Ishikawa (cell line): ENCODE results near the gene KDM4B.

ENCODE experiments used
- EP300 ChIP-seq: IDR thresholded peaks from 2 replicates; pipeline ENCODE4 v1.6.1; 2012; ENCODE audit warnings: borderline replicate concordance
- TF ChIP-seq, protein P1 (sequence below): IDR thresholded peaks from 2 replicates; pipeline ENCODE4 v1.6.1; 2012; ENCODE audit warnings: low read depth, mild to moderate bottlenecking

DNA sequence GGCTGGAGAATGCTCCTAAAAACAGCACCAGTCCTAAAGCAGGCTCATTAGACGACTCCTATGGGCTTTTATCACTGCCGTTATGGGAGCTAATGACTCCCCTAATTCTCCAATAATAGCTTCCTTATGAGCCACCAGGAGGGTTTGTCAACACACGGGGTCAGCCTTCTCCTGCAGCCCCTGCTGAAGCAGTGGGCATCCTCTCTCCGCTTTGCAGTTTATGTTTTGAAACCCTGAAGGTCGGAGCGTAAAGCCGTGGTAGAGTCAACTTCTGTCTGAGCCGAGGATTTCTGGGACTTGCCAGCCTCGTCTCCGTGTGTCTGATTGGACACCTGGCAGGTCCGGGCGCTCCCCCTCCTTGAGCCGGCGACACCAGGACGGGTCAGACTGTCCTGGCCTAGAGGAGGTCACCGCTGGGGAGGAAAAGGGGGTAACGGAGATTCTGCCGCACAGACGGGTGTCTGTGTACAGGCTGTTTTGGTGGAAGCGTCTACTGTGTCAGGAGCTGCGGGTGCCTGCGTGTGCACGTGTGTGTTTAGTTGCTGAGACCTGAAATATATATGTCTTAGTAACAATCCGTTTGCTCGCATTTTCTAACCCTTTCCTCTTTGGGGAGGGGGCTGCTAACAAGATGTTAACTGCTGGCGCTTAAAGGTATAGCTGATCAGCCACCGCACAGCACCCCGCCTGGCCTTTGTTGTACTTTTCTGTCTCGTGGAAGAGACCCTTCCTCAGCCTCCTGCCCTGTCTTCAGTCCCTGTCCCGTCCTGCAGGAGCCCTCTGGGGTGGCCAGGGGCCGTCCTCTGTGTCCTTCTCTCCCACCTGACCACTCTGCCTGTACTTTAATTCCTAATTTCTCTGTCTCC, 1.9 kb downstream of the KDM4B start:
- no peak for TF ChIP-seq EP300
- TF ChIP-seq, protein P1, sequence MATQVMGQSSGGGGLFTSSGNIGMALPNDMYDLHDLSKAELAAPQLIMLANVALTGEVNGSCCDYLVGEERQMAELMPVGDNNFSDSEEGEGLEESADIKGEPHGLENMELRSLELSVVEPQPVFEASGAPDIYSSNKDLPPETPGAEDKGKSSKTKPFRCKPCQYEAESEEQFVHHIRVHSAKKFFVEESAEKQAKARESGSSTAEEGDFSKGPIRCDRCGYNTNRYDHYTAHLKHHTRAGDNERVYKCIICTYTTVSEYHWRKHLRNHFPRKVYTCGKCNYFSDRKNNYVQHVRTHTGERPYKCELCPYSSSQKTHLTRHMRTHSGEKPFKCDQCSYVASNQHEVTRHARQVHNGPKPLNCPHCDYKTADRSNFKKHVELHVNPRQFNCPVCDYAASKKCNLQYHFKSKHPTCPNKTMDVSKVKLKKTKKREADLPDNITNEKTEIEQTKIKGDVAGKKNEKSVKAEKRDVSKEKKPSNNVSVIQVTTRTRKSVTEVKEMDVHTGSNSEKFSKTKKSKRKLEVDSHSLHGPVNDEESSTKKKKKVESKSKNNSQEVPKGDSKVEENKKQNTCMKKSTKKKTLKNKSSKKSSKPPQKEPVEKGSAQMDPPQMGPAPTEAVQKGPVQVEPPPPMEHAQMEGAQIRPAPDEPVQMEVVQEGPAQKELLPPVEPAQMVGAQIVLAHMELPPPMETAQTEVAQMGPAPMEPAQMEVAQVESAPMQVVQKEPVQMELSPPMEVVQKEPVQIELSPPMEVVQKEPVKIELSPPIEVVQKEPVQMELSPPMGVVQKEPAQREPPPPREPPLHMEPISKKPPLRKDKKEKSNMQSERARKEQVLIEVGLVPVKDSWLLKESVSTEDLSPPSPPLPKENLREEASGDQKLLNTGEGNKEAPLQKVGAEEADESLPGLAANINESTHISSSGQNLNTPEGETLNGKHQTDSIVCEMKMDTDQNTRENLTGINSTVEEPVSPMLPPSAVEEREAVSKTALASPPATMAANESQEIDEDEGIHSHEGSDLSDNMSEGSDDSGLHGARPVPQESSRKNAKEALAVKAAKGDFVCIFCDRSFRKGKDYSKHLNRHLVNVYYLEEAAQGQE = no peak
